NCI-H69 (cell line): Measurements from ENCODE around the gene CBFB.
"Not testable (repeated sequence)": the region's sequence is repeated elsewhere in the genome, so short reads cannot be mapped to it uniquely, and the experiment has no call there.

Experiments
- DNase-seq: peaks from one replicate; lab custom pipeline; 2025; lab: John Stamatoyannopoulos, UW

CBFB gene

GRCh38 chr16:67028696-67029253 lies at the start of gene CBFB:
Gene CBFB (plus strand): TSS chr16:67029149. CDS start chr16:67029408, 259 bp downstream.
- DNase-seq: peak; percentile 91

GRCh38 chr16:66983033-66983432 lies 45.9 kb upstream of the CBFB start:
- DNase-seq: no peak

- no peak for DNase-seq
Observed at GRCh38 chr16:66984892-66985311, 44.0 kb upstream of the CBFB start.

GRCh38 chr16:66986559-66986958 lies 42.4 kb upstream of the CBFB start:
- DNase-seq: no peak

GRCh38 chr16:66988197-66988788 lies 40.7 kb upstream of the CBFB start, which contains the start of gene CES4A:
Gene CES4A (plus strand): TSS chr16:66988589. CDS start chr16:66988773, 184 bp downstream.
- DNase-seq: no peak

GRCh38 chr16:66991545-66992077 lies 37.3 kb upstream of the CBFB start:
- DNase-seq: no peak

- DNase-seq: not testable (repeated sequence)
Observed at GRCh38 chr16:66993558-66993957, 35.4 kb upstream of the CBFB start.

GRCh38 chr16:66996324-66996982 lies 32.5 kb upstream of the CBFB start:
- no peak for DNase-seq

GRCh38 chr16:66996983-66997358 lies 32.0 kb upstream of the CBFB start:
- DNase-seq: no peak

- peak; percentile 70 for DNase-seq
Observed at GRCh38 chr16:67000384-67001351, 28.3 kb upstream of the CBFB start.

GRCh38 chr16:67001726-67002125 lies 27.2 kb upstream of the CBFB start:
- no peak for DNase-seq

- no peak for DNase-seq
Observed at GRCh38 chr16:67006930-67007658, 21.9 kb upstream of the CBFB start.

GRCh38 chr16:67009158-67009557 lies 19.8 kb upstream of the CBFB start:
- DNase-seq: no peak

- DNase-seq: no peak
Observed at GRCh38 chr16:67011274-67011673, 17.7 kb upstream of the CBFB start.

- DNase-seq: peak; percentile 47
Observed at GRCh38 chr16:67013233-67013822, 15.6 kb upstream of the CBFB start.

GRCh38 chr16:67013823-67014633 lies 14.9 kb upstream of the CBFB start:
- DNase-seq: peak; percentile 90

- DNase-seq: no peak
Observed at GRCh38 chr16:67014634-67015312, 14.2 kb upstream of the CBFB start.

GRCh38 chr16:67015313-67015731 lies 13.6 kb upstream of the CBFB start:
- no peak for DNase-seq

- peak; percentile 7 for DNase-seq
Observed at GRCh38 chr16:67016143-67016542, 12.8 kb upstream of the CBFB start.
